Activated CD4-positive, alpha-beta T cell treated with anti-CD3 and anti-CD28 coated beads for 36 hours (primary cell): Measurements from ENCODE around the gene RELT. TPM values are rescaled to one million over a fixed set of nuclear protein-coding genes. Genes with fewer than 3 reads are reported as not detected.

Experiments used
- ATAC-seq: fragments of 200-7000 bp; cut with Tn5 transposase; one replicate; pipeline ENCODE4 v1.10.0; 2021; ENCODE audit warnings: mild to moderate bottlenecking, moderate library complexity
- CTCF ChIA-PET: fragments of 350-600 bp; sonication (Branson Sonifier 250); formaldehyde crosslinking; loops from one replicate; lab custom pipeline; 2021; ENCODE audit warnings: antibody characterized with exemption; lab: Charles Lee
- POLR2A ChIA-PET: fragments of 350-600 bp; sonication (Branson Sonifier 250); formaldehyde crosslinking; loops from one replicate; lab custom pipeline; 2021; ENCODE audit warnings: antibody characterized with exemption, inconsistent platforms; lab: Charles Lee
- DNase-seq: peaks from one replicate; pipeline ENCODE4 v3.0.0-alpha.2; 2020
- H3K27ac Mint-ChIP-seq: one replicate; pipeline ENCODE4 v1.8.0; 2021; ENCODE audit warnings: mixed read lengths
- H3K27me3 Mint-ChIP-seq: one replicate; pipeline ENCODE4 v1.8.0; 2021; ENCODE audit warnings: mixed read lengths
- H3K36me3 Mint-ChIP-seq: one replicate; pipeline ENCODE4 v1.8.0; 2021; ENCODE audit warnings: low read depth, mixed read lengths
- H3K4me1 Mint-ChIP-seq: one replicate; pipeline ENCODE4 v1.8.0; 2021; ENCODE audit warnings: mixed read lengths
- H3K4me3 Mint-ChIP-seq: one replicate; pipeline ENCODE4 v1.8.0; 2021; ENCODE audit warnings: mild to moderate bottlenecking, moderate library complexity, mixed read lengths
- H3K9me3 Mint-ChIP-seq: one replicate; pipeline ENCODE4 v1.8.0; 2021; ENCODE audit warnings: low read depth, mixed read lengths
- intact Hi-C, 2 experiments: fragments of 100-400 bp; cut with DNase I in 1 of 2; cut with micrococcal nuclease in 1 of 2; formaldehyde crosslinking; loops; one replicate each; pipeline versions ENCODE4 v1.14.2 to v1.15.1; 2022 to 2024; cut with DNase I, micrococcal nuclease
- total RNA-seq, 2 experiments: library from RNA; stranded (reverse); gene quantifications; one replicate each; pipeline ENCODE4 v1.2.3, GENCODE V29; 2021

RELT gene
- total RNA-seq, 2 experiments from 2014 or later = 18.5 to 21.3 TPM

DNA sequence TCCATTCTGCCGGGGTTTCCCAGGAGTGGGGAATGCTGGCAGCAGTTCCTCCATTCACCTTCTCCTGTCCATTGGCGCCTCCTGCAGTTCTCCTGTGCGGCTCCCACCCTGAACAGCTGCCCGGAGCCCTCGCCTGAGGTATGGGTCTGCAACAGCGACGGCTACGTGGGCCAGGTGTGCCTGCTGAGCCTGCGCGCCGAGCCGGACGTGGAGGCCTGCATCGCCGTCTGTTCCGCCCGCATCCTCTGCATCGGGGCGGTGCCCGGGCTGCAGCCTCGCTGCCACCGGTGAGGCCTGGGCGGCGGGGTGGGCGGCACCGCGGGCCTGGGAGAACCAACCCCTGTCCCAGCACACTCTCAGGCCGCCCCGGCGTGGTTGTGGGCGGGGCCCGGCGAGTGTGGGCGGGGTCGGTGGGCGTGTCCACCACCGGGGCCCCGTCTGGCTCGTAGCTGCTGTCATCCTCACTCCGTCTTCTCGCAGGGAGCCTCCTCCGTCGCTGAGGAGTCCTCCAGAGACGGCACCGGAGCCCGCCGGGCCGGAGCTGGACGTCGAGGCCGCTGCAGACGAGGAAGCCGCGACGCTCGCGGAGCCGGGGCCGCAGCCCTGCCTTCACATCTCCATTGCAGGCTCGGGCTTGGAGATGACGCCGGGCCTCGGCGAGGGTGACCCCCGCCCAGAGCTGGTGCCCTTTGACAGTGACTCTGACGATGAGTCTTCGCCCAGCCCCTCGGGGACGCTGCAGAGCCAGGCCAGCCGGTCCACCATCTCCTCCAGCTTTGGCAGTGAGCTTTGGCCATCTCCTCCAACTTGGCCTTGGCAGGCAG lies 14.0 kb upstream of the RELT start:
- Mint-ChIP-seq H3K4me3 (no peak overlapping the region), H3K9me3 (peaks cover 2% of the 10 kb centered on the region), H3K36me3 (no peaks in the 10 kb centered on the region), H3K27ac (no peak overlapping the region), H3K27me3 (no peaks in the 10 kb centered on the region), H3K4me1 (peaks cover 16% of the 10 kb centered on the region)
- intact Hi-C loops = no loop called here
- ATAC-seq (no peak), DNase-seq (no peak)
- ChIA-PET POLR2A (no interaction called here), CTCF (interaction anchor here (1.1 to 2.2 kb wide), 2 partner anchors 11 to 56 kb away, joined by 3 to 8 read pairs; no protein-coding TSS in a partner anchor)

DNA sequence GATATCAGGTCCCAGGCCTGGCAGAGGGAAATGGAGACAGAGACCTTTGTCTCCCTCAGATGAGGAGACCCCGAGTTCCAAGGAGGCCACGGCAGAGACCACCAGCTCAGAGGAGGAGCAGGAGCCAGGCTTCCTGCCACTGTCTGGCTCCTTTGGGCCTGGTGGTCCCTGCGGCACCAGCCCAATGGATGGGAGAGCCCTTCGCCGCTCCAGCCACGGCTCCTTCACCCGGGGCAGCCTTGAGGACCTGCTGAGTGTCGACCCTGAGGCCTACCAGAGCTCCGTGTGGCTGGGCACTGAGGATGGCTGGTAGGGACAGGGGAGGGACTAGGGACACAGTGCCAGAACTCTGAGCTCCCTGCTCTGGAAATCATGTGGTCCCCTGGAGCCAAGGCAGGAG lies 13.1 kb upstream of the RELT start:
- ChIA-PET POLR2A (interaction anchor here (0.6 kb wide), 1 partner anchor 213 kb away, joined by 8 read pairs; no protein-coding TSS in a partner anchor), CTCF (interaction anchor here (1.0 to 2.2 kb wide), 2 partner anchors 12 to 143 kb away, joined by 5 to 8 read pairs; no protein-coding TSS in a partner anchor)
- H3K4me3 Mint-ChIP-seq = no peak overlapping the region
- ATAC-seq (no peak), DNase-seq (no peak)
- no peaks in the 10 kb centered on the region for H3K36me3 Mint-ChIP-seq
- peaks cover 2% of the 10 kb centered on the region for H3K9me3 Mint-ChIP-seq
- H3K4me1 Mint-ChIP-seq = peaks cover 23% of the 10 kb centered on the region
- H3K27ac Mint-ChIP-seq = no peak overlapping the region
- intact Hi-C loops = no loop called here
- H3K27me3 Mint-ChIP-seq = no peaks in the 10 kb centered on the region

DNA sequence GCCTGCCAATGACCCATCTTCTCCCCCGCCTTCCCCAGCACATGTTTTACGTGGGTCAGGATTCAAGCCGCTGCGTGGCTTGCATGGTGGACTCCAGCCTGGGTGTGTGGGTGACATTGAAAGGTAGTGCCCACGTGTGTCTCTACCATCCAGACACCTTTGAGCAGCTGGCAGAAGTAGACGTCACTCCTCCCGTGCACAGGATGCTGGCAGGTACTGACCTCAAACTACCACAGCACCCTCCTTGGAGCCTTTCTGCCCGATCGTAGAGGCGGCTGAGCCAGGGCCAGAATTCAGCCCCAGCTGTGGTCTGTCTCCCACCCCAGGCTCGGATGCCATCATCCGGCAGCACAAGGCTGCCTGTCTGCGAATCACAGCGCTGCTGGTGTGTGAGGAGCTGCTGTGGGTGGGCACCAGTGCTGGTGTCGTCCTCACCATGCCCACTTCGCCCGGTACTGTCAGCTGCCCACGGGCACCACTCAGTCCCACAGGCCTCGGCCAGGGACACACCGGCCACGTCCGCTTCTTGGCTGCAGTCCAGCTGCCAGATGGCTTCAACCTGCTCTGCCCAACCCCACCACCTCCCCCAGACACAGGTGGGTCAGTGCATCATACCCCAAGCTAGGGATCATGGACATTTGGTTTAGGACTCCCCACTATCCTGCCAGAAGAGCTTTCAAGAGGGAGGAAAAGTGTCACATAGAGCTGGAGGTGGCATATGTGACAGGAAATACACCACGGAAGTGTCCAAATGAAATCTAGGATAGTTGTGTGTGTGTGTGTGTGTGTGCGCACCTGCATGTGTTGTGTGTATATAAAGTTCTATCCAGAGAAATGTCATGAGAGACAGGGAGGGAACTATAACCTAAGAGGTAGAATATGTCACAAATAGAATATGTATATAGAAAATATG lies 10.6 kb upstream of the RELT start:
- Mint-ChIP-seq H3K4me3 (no peak overlapping the region), H3K27ac (peak overlapping the region; percentile 77), H3K27me3 (no peaks in the 10 kb centered on the region), H3K9me3 (peaks cover 2% of the 10 kb centered on the region), H3K36me3 (no peaks in the 10 kb centered on the region), H3K4me1 (peaks cover 25% of the 10 kb centered on the region)
- intact Hi-C loops = no loop called here
- ATAC-seq (no peak), DNase-seq (no peak)
- POLR2A ChIA-PET = interaction anchor here (0.6 kb wide), 1 partner anchor 9 kb away, joined by 3 read pairs; no protein-coding TSS in a partner anchor
- CTCF ChIA-PET = interaction anchor here (0.6 to 1.8 kb wide), 6 partner anchors 8 to 109 kb away, joined by 3 to 15 read pairs (median 4); no protein-coding TSS in a partner anchor

DNA sequence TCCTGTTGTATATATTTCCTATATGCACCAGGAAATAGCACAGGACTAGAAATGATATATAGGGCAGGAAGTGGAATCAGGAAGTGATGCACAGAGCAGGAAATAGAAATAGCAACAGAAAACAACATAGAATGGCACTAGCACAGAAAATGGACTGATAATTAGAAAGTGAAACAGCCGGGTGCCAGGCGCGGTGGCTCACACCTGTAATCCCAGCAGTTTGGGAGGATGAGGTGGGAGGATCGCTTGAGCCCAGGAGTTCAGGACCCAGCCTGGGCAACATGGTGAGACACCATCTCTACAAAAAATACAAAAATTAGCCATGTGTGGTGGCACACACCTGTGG lies 10.0 kb upstream of the RELT start:
- H3K36me3 Mint-ChIP-seq = no peaks in the 10 kb centered on the region

DNA sequence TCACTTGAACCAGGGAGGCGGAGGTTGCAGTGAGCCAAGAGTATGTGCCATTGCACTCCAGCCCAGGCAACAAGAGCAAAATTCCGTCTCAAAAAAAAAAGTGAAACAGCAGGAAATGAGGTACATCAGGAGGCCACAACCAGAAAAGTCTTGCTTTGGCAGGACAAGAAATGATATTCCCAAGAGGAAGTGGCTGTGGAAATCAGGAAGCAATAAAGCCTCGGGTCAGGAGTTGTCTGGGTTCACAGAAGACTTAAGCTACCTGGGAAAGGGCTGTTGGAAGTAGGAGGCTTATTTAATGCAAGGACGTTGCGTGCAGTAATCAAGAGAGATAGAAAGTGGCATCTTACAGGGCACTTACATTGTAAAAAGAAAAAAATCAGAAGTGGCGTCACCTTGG lies 9.2 kb upstream of the RELT start:
- no peak for DNase-seq
- POLR2A ChIA-PET = interaction anchor here (0.6 kb wide), 1 partner anchor 199 kb away, joined by 3 read pairs; no protein-coding TSS in a partner anchor
- no peaks in the 10 kb centered on the region for H3K36me3 Mint-ChIP-seq
- ATAC-seq = no peak
- peak overlapping the region; percentile 65 for H3K27ac Mint-ChIP-seq
- no peaks in the 10 kb centered on the region for H3K27me3 Mint-ChIP-seq
- CTCF ChIA-PET = interaction anchor here (0.6 to 1.8 kb wide), 2 partner anchors 8 to 15 kb away, joined by 4 to 15 read pairs; no protein-coding TSS in a partner anchor
- intact Hi-C loops = no loop called here
- no peak overlapping the region for H3K4me3 Mint-ChIP-seq
- H3K9me3 Mint-ChIP-seq = peaks cover 2% of the 10 kb centered on the region
- H3K4me1 Mint-ChIP-seq = peaks cover 25% of the 10 kb centered on the region

More for the DNA sequence above, 10.0 kb upstream of the RELT start:
- intact Hi-C loops = no loop called here
- ChIA-PET CTCF (interaction anchor here (1.5 to 1.8 kb wide), 2 partner anchors 8 to 15 kb away, joined by 4 to 15 read pairs; no protein-coding TSS in a partner anchor), POLR2A (no interaction called here)
- no peak overlapping the region for H3K4me3 Mint-ChIP-seq
- ATAC-seq (peak; percentile 77), DNase-seq (peak; percentile 42)
- H3K27me3 Mint-ChIP-seq = no peaks in the 10 kb centered on the region
- peaks cover 2% of the 10 kb centered on the region for H3K9me3 Mint-ChIP-seq
- H3K27ac Mint-ChIP-seq = peak overlapping the region; percentile 77
- peaks cover 25% of the 10 kb centered on the region for H3K4me1 Mint-ChIP-seq

DNA sequence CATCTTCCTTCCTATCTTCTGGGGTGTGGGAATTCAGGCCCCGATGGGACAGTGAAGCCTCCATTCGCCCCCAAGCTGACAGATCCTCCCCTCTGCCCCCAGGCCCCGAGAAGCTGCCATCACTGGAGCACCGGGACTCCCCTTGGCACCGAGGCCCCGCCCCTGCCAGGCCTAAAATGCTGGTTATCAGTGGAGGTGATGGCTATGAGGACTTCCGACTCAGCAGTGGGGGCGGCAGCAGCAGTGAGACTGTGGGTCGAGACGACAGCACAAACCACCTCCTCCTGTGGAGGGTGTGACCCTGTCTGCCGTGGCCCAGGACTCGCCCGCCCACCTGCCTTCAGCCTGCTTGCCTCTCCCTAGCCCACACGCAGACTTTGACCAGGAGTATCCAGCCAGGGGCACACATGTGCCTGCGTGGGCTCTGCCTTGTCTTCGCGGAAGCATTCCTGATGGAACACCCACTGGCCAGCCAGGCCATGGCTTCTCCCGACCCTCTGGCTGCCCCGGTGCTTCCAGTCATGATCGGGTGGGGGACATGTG lies 8.6 kb upstream of the RELT start:
- Mint-ChIP-seq H3K4me3 (no peak overlapping the region), H3K36me3 (no peaks in the 10 kb centered on the region), H3K9me3 (peaks cover 2% of the 10 kb centered on the region), H3K27me3 (no peaks in the 10 kb centered on the region), H3K4me1 (peaks cover 25% of the 10 kb centered on the region), H3K27ac (peak overlapping the region; percentile 65)
- CTCF ChIA-PET = interaction anchor here (0.6 to 1.8 kb wide), 3 partner anchors 8 to 20 kb away, joined by 4 to 15 read pairs (median 4); no protein-coding TSS in a partner anchor
- POLR2A ChIA-PET = interaction anchor here (0.6 kb wide), 1 partner anchor 198 kb away, joined by 3 read pairs; no protein-coding TSS in a partner anchor
- DNase-seq (peak; percentile 47), ATAC-seq (peak; percentile 45)
- intact Hi-C loops = no loop called here

DNA sequence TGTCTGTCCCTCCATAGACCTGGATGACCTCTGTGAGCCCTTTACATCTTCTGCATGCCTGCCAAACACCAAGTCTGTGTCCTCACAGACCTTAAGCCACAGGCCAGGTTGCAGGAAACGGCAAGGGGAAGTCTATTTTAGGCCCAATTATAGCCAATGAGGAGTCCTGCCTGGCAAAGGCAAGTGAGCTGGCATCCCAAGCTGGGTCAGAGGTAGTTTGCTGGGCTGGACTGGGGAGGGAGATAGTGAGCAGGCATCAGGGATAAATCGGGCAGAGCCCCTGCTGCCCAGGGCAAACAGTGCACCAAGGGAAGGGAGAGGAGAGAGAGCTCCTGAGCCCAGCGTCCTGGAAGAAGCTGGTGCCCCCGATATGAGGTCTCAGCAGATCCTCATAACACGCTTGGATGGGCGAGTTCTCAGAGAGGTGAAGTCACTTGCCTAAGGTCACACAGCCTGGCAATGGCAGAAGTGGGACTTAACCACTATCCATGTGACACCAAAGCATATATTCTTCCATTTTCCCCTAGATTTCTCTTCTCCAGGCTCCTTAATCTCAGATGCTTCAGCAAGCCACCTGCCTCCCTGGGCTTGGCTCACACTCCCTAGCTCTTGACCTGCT lies 3.7 kb upstream of the RELT start:
- intact Hi-C loops = no loop called here
- CTCF ChIA-PET = interaction anchor here (0.6 to 6.9 kb wide), 4 partner anchors 21 to 268 kb away, joined by 3 to 42 read pairs (median 3); no protein-coding TSS in a partner anchor
- no peak overlapping the region for H3K27ac Mint-ChIP-seq
- DNase-seq = no peak
- peaks cover 18% of the 10 kb centered on the region for H3K4me1 Mint-ChIP-seq
- no peak overlapping the region for H3K4me3 Mint-ChIP-seq
- ATAC-seq = no peak
- H3K36me3 Mint-ChIP-seq = peaks cover 5% of the 10 kb centered on the region
- no peaks in the 10 kb centered on the region for H3K9me3 Mint-ChIP-seq
- no peaks in the 10 kb centered on the region for H3K27me3 Mint-ChIP-seq
- POLR2A ChIA-PET = no interaction called here

DNA sequence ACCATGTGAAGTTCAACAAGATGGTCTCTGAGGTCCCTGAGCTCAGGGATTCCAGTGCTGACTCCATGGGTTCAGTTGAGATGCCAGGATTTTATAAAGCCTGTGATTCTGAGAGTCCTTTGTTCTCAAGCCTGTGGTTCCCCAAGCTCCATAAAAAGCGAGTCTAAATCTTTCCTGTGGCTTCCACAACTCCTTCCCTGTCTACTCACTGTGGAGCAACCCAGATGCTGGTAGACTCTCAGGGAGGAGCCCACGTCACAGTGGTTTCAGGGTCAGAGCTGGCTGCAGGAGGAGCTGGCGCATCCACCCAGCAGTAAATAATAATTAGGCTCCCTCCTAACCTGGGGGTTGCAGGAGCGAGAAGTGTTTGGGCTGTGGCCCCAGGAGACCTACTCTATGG lies 2.0 kb upstream of the RELT start:
- ChIA-PET POLR2A (interaction anchor here (0.6 kb wide), 1 partner anchor 783 kb away, joined by 3 read pairs; no protein-coding TSS in a partner anchor), CTCF (interaction anchor here (0.8 to 6.9 kb wide), 3 partner anchors 9 to 1313 kb away, joined by 3 to 42 read pairs (median 4); no protein-coding TSS in a partner anchor)
- no peaks in the 10 kb centered on the region for H3K9me3 Mint-ChIP-seq
- intact Hi-C loops = no loop called here
- H3K4me3 Mint-ChIP-seq = no peak overlapping the region
- H3K27ac Mint-ChIP-seq = no peak overlapping the region
- peaks cover 22% of the 10 kb centered on the region for H3K4me1 Mint-ChIP-seq
- H3K27me3 Mint-ChIP-seq = no peaks in the 10 kb centered on the region
- DNase-seq (no peak), ATAC-seq (no peak)
- peaks cover 5% of the 10 kb centered on the region for H3K36me3 Mint-ChIP-seq

DNA sequence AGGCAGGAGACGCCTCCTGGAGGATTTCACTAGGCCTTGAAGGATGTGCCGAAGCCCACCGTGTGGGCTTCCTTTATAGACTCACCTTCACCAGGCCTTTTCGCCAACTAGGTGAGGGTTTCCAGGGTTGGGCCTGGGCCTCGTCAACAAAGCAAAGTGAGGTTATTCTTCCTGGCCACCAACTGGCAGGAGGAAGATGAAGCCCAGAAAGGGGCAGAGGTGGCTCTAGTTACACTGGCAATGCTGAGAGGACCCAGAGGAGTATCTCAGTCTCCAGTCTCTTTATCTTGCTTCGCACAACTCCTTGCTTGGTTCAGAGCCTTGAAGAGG lies 404 bp upstream of the RELT start:
- intact Hi-C loops = loop anchor here (1.0 to 2.0 kb wide), 14 partner anchors 18 to 1153 kb away; partner anchors contain the start of genes FAM168A (in 2 of the 2), ATG16L2 (in 1 of the 2), C2CD3 (in 1 of the 2) and COA4 (in 1 of the 2)
- Mint-ChIP-seq H3K9me3 (no peaks in the 10 kb centered on the region), H3K4me3 (peak overlapping the region; percentile 92), H3K4me1 (peaks cover 29% of the 10 kb centered on the region), H3K27ac (peak overlapping the region; percentile 60), H3K36me3 (peaks cover 5% of the 10 kb centered on the region), H3K27me3 (no peaks in the 10 kb centered on the region)
- ATAC-seq (peak; percentile 3), DNase-seq (no peak)
- CTCF ChIA-PET = interaction anchor here (0.6 kb wide), 1 partner anchor 9 kb away, joined by 4 read pairs; no protein-coding TSS in a partner anchor
- POLR2A ChIA-PET = no interaction called here
